HepG2 (cell line): ENCODE results near the gene CTRB2. TPM values are rescaled to one million over a fixed set of nuclear protein-coding genes. Genes with fewer than 3 reads are reported as not detected.
A peak's percentile ranks its signal among the peaks of the same experiment; 100 is the strongest.

Experiments
- ASH2L ChIP-seq: fragments of 300-600, 200-600 bp; sonication (generic); IDR thresholded peaks from 2 replicates; pipeline ENCODE4 v1.7.0; 2017; ENCODE audit warnings: low read depth, mild to moderate bottlenecking, moderate library complexity, mixed read lengths, low read length; ENCODE audit not compliant: insufficient read length
- ATRX ChIP-seq: sonication (generic); formaldehyde crosslinking; IDR thresholded peaks from 2 replicates; pipeline ENCODE4 v1.4.0; 2020; ENCODE audit warnings: missing genetic modification reagents, borderline replicate concordance
- CREM ChIP-seq, 2 experiments: sonication (generic) in 1 of 2; formaldehyde crosslinking in 1 of 2; IDR thresholded peaks; 2 replicates each; pipeline versions ENCODE4 v1.4.0 to v1.6.1; 2016 to 2020; ENCODE audit warnings: antibody characterized with exemption in 1 of 2, mild to moderate bottlenecking in 1 of 2, missing genetic modification reagents in 1 of 2
- DZIP1 ChIP-seq: sonication (generic); formaldehyde crosslinking; IDR thresholded peaks from 2 replicates; pipeline ENCODE4 v1.5.0; 2020; ENCODE audit warnings: mild to moderate bottlenecking, missing genetic modification reagents
- ETS1 ChIP-seq: sonication (generic); formaldehyde crosslinking; IDR thresholded peaks from 2 replicates; pipeline ENCODE4 v1.4.0; 2020; ENCODE audit warnings: missing genetic modification reagents
- FUBP1 ChIP-seq: sonication (generic); formaldehyde crosslinking; IDR thresholded peaks from 2 replicates; pipeline ENCODE4 v1.5.1; 2020; ENCODE audit warnings: missing genetic modification reagents, mild to moderate bottlenecking, borderline replicate concordance
- GLI4 ChIP-seq: sonication (generic); formaldehyde crosslinking; IDR thresholded peaks from 2 replicates; pipeline ENCODE4 v1.5.1; 2020; ENCODE audit warnings: missing genetic modification reagents, mild to moderate bottlenecking, moderate library complexity, borderline replicate concordance
- KLF11 ChIP-seq: IDR thresholded peaks from 2 replicates; pipeline ENCODE4 v1.6.1; 2016; ENCODE audit warnings: missing compliant biosample characterization
- NFKBIZ ChIP-seq: IDR thresholded peaks from 2 replicates; pipeline ENCODE4 v1.6.1; 2018; ENCODE audit warnings: missing genetic modification reagents, missing compliant biosample characterization
- PRPF4 ChIP-seq: fragments of 200-400 bp; formaldehyde crosslinking; IDR thresholded peaks from 2 replicates; pipeline ENCODE4 v1.6.1; 2016; ENCODE audit warnings: low read length, low read depth; ENCODE audit not compliant: poor library complexity, severe bottlenecking
- SKI ChIP-seq: fragments of 450-650 bp; IDR thresholded peaks from one replicate; pipeline ENCODE4 v1.6.1; 2018; ENCODE audit warnings: mild to moderate bottlenecking; ENCODE audit not compliant: partially characterized antibody
- ZBTB21 ChIP-seq: sonication (generic); formaldehyde crosslinking; IDR thresholded peaks from 2 replicates; pipeline ENCODE4 v1.4.0; 2020; ENCODE audit warnings: missing genetic modification reagents
- ZBTB42 ChIP-seq: sonication (generic); formaldehyde crosslinking; IDR thresholded peaks from 2 replicates; pipeline ENCODE4 v1.5.0; 2020; ENCODE audit warnings: mild to moderate bottlenecking, missing genetic modification reagents
- ZBTB46 ChIP-seq: sonication (generic); formaldehyde crosslinking; IDR thresholded peaks from 2 replicates; pipeline ENCODE4 v1.4.0; 2020; ENCODE audit warnings: mild to moderate bottlenecking, missing genetic modification reagents, borderline replicate concordance
- ZNF839 ChIP-seq: sonication (generic); formaldehyde crosslinking; IDR thresholded peaks from 2 replicates; pipeline ENCODE4 v1.4.0; 2020; ENCODE audit warnings: missing genetic modification reagents, mild to moderate bottlenecking, borderline replicate concordance
- polyA plus RNA-seq, 8 experiments: library from polyadenylated mRNA; depleted of rRNA in 3 of 8; stranded (reverse) in 7 of 8; unstranded in 1 of 8; fragments of >200 nt; fragmentation: Illumina TruSeq in 4 of 8; extraction: Trizol in 4 of 8; gene quantifications; 2 replicates each; pipeline versions ENCODE4 v1.2.1 to v1.2.3, GENCODE V29; 2011 to 2016; ENCODE audit warnings: low read depth in 4 of 8, missing spikeins in 1 of 8, mixed read lengths in 1 of 8; ENCODE audit not compliant: insufficient read depth in 1 of 8
- total RNA-seq, 5 experiments: library from RNA; depleted of rRNA; stranded (reverse); fragments of >200 nt; fragmentation: Illumina TruSeq; extraction: Trizol; gene quantifications; 2 replicates each; pipeline ENCODE4 v1.2.3, GENCODE V29; 2016; ENCODE audit warnings: low read depth in 1 of 5
- TF ChIP-seq, protein P1 (sequence below): sonication (generic); formaldehyde crosslinking; IDR thresholded peaks from 2 replicates; pipeline ENCODE4 v1.5.0; 2020; ENCODE audit warnings: mild to moderate bottlenecking, missing genetic modification reagents

Gene CTRB2
- total and polyA plus RNA-seq, 2 of the 13 experiments (the other 11 are each of a cell fraction or from before 2014, with no cell fraction given) = 0.13 TPM; not detected in 1

DNA sequence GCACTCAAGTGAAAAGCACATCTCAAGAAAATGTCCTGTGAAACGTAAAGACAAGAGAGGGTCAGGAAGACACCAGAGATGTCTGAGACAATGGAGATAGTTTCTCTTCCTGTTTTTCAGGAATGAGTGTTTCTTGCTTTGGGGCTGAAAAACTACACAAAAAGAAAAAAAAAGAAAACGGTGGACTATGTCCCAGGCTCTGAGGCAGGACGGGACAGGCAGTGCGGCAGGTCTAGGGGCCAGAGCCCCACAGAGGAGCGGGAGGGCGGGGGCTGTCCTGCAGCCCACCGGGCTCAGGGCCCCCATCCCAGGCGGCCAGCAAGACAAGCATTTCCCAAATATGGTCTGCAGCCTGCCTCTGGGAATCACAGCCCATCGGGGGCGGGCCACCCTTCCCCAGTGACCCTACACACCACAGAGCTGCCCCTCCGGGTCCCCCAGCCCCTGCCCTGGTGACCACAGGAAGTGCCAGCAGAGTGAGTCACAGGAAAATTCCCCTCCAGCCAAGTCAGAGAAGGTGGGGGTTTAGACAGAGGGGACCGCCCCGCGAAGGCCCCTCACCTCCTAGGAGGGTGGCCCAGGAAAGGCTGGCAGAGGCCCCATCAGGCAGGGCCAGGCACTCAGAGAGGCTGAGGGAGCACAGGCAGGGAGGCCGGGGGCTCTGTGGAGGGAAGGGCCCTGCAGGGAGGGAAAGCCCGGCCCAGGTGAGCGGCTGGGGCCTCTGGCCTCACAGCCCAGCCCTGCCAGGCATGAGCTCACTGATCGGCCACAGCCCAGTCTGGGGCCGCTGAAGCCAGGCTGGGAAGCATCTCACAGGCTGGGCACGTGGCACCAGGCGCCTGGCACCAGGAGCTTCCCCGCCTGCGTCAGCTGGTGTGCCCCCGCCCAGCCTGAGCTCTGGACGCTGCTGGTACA, 38.1 kb upstream of the CTRB2 start (continued):
- TF ChIP-seq FUBP1 (CRISPR knock-in tag) = no peak; the same call in 1 of the 2 replicates
- peak; percentile 94 for TF ChIP-seq KLF11 (CRISPR knock-in tag)
- TF ChIP-seq, protein P1, sequence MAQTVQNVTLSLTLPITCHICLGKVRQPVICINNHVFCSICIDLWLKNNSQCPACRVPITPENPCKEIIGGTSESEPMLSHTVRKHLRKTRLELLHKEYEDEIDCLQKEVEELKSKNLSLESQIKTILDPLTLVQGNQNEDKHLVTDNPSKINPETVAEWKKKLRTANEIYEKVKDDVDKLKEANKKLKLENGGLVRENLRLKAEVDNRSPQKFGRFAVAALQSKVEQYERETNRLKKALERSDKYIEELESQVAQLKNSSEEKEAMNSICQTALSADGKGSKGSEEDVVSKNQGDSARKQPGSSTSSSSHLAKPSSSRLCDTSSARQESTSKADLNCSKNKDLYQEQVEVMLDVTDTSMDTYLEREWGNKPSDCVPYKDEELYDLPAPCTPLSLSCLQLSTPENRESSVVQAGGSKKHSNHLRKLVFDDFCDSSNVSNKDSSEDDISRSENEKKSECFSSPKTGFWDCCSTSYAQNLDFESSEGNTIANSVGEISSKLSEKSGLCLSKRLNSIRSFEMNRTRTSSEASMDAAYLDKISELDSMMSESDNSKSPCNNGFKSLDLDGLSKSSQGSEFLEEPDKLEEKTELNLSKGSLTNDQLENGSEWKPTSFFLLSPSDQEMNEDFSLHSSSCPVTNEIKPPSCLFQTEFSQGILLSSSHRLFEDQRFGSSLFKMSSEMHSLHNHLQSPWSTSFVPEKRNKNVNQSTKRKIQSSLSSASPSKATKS (CRISPR knock-in tag) = 0 out of 2 replicates have a peak, but pooled peaks have one; percentile 86
- peak; percentile 81 for TF ChIP-seq SKI
- TF ChIP-seq PRPF4 = peak; percentile 53
- no peak; the same call in 1 of the 2 replicates for TF ChIP-seq ETS1 (CRISPR knock-in tag)
- no peak; the same call in 1 of the 2 replicates for TF ChIP-seq GLI4 (CRISPR knock-in tag)
- TF ChIP-seq NFKBIZ (CRISPR knock-in tag) = peak; percentile 97
- TF ChIP-seq ZBTB21 (CRISPR knock-in tag) = peak; percentile 41; the same call in 1 of the 2 replicates
- TF ChIP-seq ZBTB42 (CRISPR knock-in tag) = no peak
- TF ChIP-seq ZNF839 (CRISPR knock-in tag) = 0 out of 2 replicates have a peak, but pooled peaks have one; percentile 78
- peak; percentile 90 for TF ChIP-seq ASH2L
- peak; percentile 76 for TF ChIP-seq CREM (IDR thresholded peaks at IDR 0.05)
- no peak for TF ChIP-seq CREM (CRISPR knock-in tag; IDR thresholded peaks at IDR 0.05)
- TF ChIP-seq DZIP1 (CRISPR knock-in tag) = no peak
- TF ChIP-seq ATRX (CRISPR knock-in tag) = peak; percentile 17; the same call in 1 of the 2 replicates
- peak; percentile 88; the same call in 1 of the 2 replicates for TF ChIP-seq ZBTB46 (CRISPR knock-in tag)
